Articular chondrocyte of knee joint (primary cell): ENCODE measurements around the gene PLPP3. TPM values are rescaled to one million over a fixed set of nuclear protein-coding genes. Genes with fewer than 3 reads are reported as not detected.

Experiments
- small RNA-seq: library from RNA; depleted of rRNA; stranded (forward); fragments of <200 nt; gene quantifications from one replicate; pipeline ENCODE3, GENCODE V24; 2012
- total RNA-seq: library from RNA; depleted of rRNA; stranded (reverse); fragments of >200 nt; gene quantifications from 2 replicates; pipeline ENCODE4 v1.2.3, GENCODE V29; 2012

The PLPP3 gene
- total RNA-seq, result 344 and 431 TPM in 2 replicates

GRCh38 chr1:56578963-56579875 lies at the start of gene PLPP3:
PLPP3 (minus strand) TSS chr1:56579563; CDS start chr1:56579016, 547 bp downstream.

Small RNA genes lying within 50 kb of the gene (small RNA-seq; reads per million reads assigned to genes)
- not detected for gene AC099789.1

Other genes with a start within 250 kb of the PLPP3 start
- 1.6 and 2.5 TPM in 2 replicates for gene PRKAA2, start 65.8 kb upstream of the PLPP3 start, total RNA-seq
- gene FYB2, start 239.8 kb upstream of the PLPP3 start, total RNA-seq, result not detected in 2 replicates